DND-41 (cell line): ENCODE measurements around the gene ARHGAP30.

Source experiments
- ATAC-seq: fragments of 200-7000 bp; cut with Tn5 transposase; 3 replicates; pipeline ENCODE4 v1.9.1; 2021; ENCODE audit warnings: low read depth; ENCODE audit not compliant: insufficient read depth
- DNase-seq: peaks from one replicate; pipeline ENCODE4 v3.0.0-alpha.2; 2020
- H2AFZ ChIP-seq: 2 replicates; pipeline ENCODE4 v1.6.0; 2012; ENCODE audit warnings: low read depth, low read length
- H3K27ac ChIP-seq: 2 replicates; pipeline ENCODE4 v1.5.1; 2012; ENCODE audit warnings: low read length, inconsistent platforms
- H3K27me3 ChIP-seq: fragments of 200-600 bp; sonication (generic); 2 replicates; pipeline ENCODE4 v1.6.0; 2012; ENCODE audit warnings: low read length, mild to moderate bottlenecking, inconsistent platforms; ENCODE audit not compliant: insufficient read depth, poor library complexity
- H3K36me3 ChIP-seq: 2 replicates; pipeline ENCODE4 v1.5.1; 2012; ENCODE audit warnings: low read length, inconsistent platforms; ENCODE audit not compliant: insufficient read depth
- H3K4me1 ChIP-seq: 2 replicates; pipeline ENCODE4 v1.5.1; 2012; ENCODE audit warnings: mild to moderate bottlenecking, low read length; ENCODE audit not compliant: insufficient read depth
- H3K4me2 ChIP-seq: 2 replicates; pipeline ENCODE4 v1.6.0; 2012; ENCODE audit warnings: mild to moderate bottlenecking, moderate library complexity, low read length, inconsistent platforms; ENCODE audit not compliant: insufficient read depth
- H3K4me3 ChIP-seq, 2 experiments: fragments of 200-600 bp in 1 of 2; shearing (Covaris generic) in 1 of 2; 2 replicates each; pipeline ENCODE4 v1.5.1; 2012 to 2016; ENCODE audit warnings: inconsistent platforms in 2 of 2, low read length in 2 of 2, mild to moderate bottlenecking in 2 of 2, low read depth in 1 of 2, moderate library complexity in 1 of 2
- H3K79me2 ChIP-seq: 2 replicates; pipeline ENCODE4 v1.6.0; 2012; ENCODE audit warnings: low read length, inconsistent platforms; ENCODE audit not compliant: insufficient read depth
- H3K9ac ChIP-seq: 2 replicates; pipeline ENCODE4 v1.6.0; 2012; ENCODE audit warnings: low read depth, mild to moderate bottlenecking, inconsistent platforms, low read length, moderate library complexity
- H3K9me3 ChIP-seq: 2 replicates; pipeline ENCODE4 v1.5.1; 2012; ENCODE audit warnings: low read length, moderate library complexity, mild to moderate bottlenecking, inconsistent platforms; ENCODE audit not compliant: insufficient read depth, severe bottlenecking
- H4K20me1 ChIP-seq: 2 replicates; pipeline ENCODE4 v1.6.0; 2012; ENCODE audit warnings: low read length; ENCODE audit not compliant: insufficient read depth
- EZH2 ChIP-seq: IDR thresholded peaks from 3 replicates; pipeline ENCODE4 v1.6.1; 2012; ENCODE audit warnings: borderline replicate concordance, low read depth, mild to moderate bottlenecking, moderate library complexity, low read length, inconsistent platforms; ENCODE audit not compliant: severe bottlenecking
- TF ChIP-seq, protein P1 (sequence below): IDR thresholded peaks from 2 replicates; pipeline ENCODE4 v1.5.1; 2012; ENCODE audit warnings: borderline replicate concordance, low read length, moderate library complexity, mild to moderate bottlenecking; ENCODE audit not compliant: poor library complexity, severe bottlenecking; ENCODE audit errors: extremely low read depth

ARHGAP30 gene

DNA sequence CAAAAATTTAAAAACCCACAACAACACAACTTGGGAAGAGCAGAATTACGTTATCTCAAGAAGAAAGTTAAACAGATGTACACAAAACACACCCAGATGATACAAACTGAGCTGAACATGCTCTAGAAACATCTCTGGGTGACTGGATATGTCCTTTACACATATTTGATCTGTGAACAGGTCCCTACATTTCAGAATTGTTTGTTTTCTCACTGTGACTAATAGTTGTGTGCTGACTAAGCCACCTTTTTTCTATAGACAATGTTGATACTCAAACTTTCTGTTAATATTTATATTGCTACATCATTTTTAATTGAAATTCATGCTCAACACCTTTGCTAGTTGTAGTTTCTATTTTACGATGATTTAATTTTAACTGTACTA, 47.7 kb downstream of the ARHGAP30 start:
- no peak for ATAC-seq
- H3K9me3 ChIP-seq, result no peaks in the 10 kb centered on the region
- no peak overlapping the region for H3K9ac ChIP-seq
- H3K4me1 ChIP-seq, result no peaks in the 10 kb centered on the region
- no peak for DNase-seq
- no peaks in the 10 kb centered on the region for H3K36me3 ChIP-seq
- TF ChIP-seq, protein P1, sequence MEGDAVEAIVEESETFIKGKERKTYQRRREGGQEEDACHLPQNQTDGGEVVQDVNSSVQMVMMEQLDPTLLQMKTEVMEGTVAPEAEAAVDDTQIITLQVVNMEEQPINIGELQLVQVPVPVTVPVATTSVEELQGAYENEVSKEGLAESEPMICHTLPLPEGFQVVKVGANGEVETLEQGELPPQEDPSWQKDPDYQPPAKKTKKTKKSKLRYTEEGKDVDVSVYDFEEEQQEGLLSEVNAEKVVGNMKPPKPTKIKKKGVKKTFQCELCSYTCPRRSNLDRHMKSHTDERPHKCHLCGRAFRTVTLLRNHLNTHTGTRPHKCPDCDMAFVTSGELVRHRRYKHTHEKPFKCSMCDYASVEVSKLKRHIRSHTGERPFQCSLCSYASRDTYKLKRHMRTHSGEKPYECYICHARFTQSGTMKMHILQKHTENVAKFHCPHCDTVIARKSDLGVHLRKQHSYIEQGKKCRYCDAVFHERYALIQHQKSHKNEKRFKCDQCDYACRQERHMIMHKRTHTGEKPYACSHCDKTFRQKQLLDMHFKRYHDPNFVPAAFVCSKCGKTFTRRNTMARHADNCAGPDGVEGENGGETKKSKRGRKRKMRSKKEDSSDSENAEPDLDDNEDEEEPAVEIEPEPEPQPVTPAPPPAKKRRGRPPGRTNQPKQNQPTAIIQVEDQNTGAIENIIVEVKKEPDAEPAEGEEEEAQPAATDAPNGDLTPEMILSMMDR, result no peak
- TF ChIP-seq EZH2, result no peak
- no peak overlapping the region for H3K27ac ChIP-seq
- H3K79me2 ChIP-seq, result no peaks in the 10 kb centered on the region
- H3K4me3 ChIP-seq, result no peak overlapping the region
- no peaks in the 10 kb centered on the region for H4K20me1 ChIP-seq
- H2AFZ ChIP-seq, result no peak overlapping the region
- H3K4me2 ChIP-seq, result no peak overlapping the region
- H3K27me3 ChIP-seq, result no peaks in the 10 kb centered on the region

DNA sequence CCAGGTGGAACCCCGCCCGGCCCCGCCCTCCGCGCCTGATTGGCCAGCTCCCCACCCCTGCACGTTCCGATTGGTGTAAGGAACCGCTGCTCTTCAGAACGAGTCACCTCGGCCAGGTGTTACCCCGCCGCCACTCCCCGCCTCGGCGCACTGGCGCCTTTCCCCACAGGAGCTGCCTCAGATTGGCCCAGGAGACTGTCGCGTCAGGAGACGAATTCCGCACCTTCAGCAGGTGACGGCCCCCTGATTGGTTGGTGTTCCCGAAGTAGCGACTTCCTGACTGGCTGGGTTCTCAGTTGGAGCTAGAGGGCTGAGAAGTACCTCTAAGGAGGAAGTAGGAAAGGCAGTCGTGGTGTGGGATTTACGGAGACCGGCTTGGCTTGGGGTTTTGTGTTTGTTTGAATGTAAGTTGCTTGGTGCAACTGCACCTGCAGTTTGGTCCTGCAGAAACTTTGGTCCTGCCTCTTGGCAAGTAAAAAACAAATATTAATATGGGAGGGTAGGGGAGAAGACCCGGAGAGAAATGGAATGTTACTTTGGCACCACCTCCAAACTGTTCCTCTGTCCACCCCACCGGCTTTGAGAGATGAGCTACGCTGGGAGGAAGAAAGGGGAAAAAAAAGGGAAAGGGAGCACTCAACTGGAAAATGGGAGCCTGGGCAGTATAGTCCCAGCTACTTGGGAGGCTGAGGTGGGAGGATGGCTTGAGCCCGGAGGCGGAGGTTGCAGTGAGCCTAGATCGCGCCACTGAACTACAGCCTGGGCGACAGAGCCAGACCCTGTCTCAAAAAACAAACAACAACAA, 48.3 kb downstream of the ARHGAP30 start:
- no peaks in the 10 kb centered on the region for H3K9me3 ChIP-seq
- no peaks in the 10 kb centered on the region for H3K36me3 ChIP-seq
- no peaks in the 10 kb centered on the region for H4K20me1 ChIP-seq
- no peak for DNase-seq
- no peaks in the 10 kb centered on the region for H3K4me1 ChIP-seq
- H2AFZ ChIP-seq, result no peak overlapping the region
- H3K27ac ChIP-seq, result no peak overlapping the region
- no peak overlapping the region for H3K4me3 ChIP-seq
- TF ChIP-seq, protein P1, result no peak
- TF ChIP-seq EZH2, result no peak
- H3K4me2 ChIP-seq, result no peak overlapping the region
- peak; percentile 55; the same call in 2 of the 3 replicates for ATAC-seq
- no peaks in the 10 kb centered on the region for H3K27me3 ChIP-seq
- H3K9ac ChIP-seq, result no peak overlapping the region
- no peaks in the 10 kb centered on the region for H3K79me2 ChIP-seq

DNA sequence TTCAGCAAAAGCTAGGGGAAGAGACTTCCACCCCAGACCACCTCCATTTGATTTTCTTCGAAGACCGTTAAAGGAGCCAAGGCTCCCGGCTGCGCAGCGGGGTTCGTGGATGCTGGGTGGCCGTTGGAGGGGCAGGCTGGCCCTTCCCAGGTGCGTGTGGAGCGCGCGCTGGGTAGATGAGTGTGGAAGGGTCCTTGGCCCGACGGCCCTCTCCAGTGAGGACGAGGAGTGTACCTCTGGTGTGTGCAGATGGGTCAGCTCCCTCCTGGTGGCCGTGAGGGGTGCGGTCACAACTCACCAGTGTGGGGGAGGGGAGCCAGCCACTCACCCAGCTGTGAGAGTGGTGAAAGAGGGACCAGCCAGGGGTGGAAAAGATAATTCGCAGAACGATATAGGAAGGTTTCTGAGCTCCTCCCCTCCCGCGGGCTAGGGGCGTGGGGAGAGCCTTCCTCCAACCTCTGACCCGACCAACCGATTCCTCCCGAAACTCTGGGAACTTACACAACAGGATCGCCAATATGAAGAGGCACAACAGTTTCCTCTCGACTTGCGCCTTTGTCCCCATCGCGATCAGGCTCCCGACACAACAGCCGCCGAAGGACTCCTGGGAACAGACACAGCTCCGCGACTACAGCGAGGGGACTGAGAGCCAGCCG, 49.1 kb downstream of the ARHGAP30 start, which contains the start of gene F11R:
Gene F11R, minus strand, starts transcription at position 644 of the 656 bp plus-strand sequence. Its CDS starts 79 bp downstream, at position 565.
- ATAC-seq (0 out of 3 replicates have a peak, but pooled peaks have one; percentile 19), DNase-seq (no peak)
- H3K27me3 ChIP-seq, result no peaks in the 10 kb centered on the region
- H3K36me3 ChIP-seq, result no peaks in the 10 kb centered on the region
- no peaks in the 10 kb centered on the region for H3K4me1 ChIP-seq
- no peak within 1 kb of the TSS for H3K9ac ChIP-seq
- no peak within 1 kb of the TSS for H3K27ac ChIP-seq
- TF ChIP-seq, protein P1, result no peak
- H3K4me2 ChIP-seq, result no peak within 1 kb of the TSS
- no peak within 1 kb of the TSS for H3K4me3 ChIP-seq
- H4K20me1 ChIP-seq, result no peaks in the 10 kb centered on the region
- H3K79me2 ChIP-seq, result no peaks in the 10 kb centered on the region
- no peak within 1 kb of the TSS for H2AFZ ChIP-seq
- no peaks in the 10 kb centered on the region for H3K9me3 ChIP-seq
